IPS-NIHi7 (cell line): ENCODE data around the gene NSF.
"Not testable (repeated sequence)": the region's sequence is repeated elsewhere in the genome, so short reads cannot be mapped to it uniquely, and the experiment has no call there.

ENCODE experiments used
- DNase-seq: peaks from one replicate; pipeline ENCODE4 v3.0.0; 2012; ENCODE audit warnings: mixed read lengths; ENCODE audit errors: extremely low spot score

Gene NSF

GRCh38 chr17:46773676-46774075 is 183.2 kb downstream of the NSF start:
- no peak for DNase-seq

- no peak for DNase-seq
Observed at GRCh38 chr17:46774108-46774737, 183.8 kb downstream of the NSF start.

GRCh38 chr17:46776298-46777005 is 186.0 kb downstream of the NSF start:
- no peak for DNase-seq

- DNase-seq: no peak
Observed at GRCh38 chr17:46777943-46778915, 187.8 kb downstream of the NSF start.

- no peak for DNase-seq
Observed at GRCh38 chr17:46780003-46780373, 189.5 kb downstream of the NSF start.

- DNase-seq: peak; percentile 73
Observed at GRCh38 chr17:46782250-46782953, 191.9 kb downstream of the NSF start.

- DNase-seq: no peak
Observed at GRCh38 chr17:46783031-46783593, 192.6 kb downstream of the NSF start.

GRCh38 chr17:46785696-46786095 is 195.2 kb downstream of the NSF start:
- peak; percentile 64 for DNase-seq

- no peak for DNase-seq
Observed at GRCh38 chr17:46787478-46787877, 197.0 kb downstream of the NSF start.

- DNase-seq: no peak
Observed at GRCh38 chr17:46788300-46788699, 197.8 kb downstream of the NSF start.

- DNase-seq: no peak
Observed at GRCh38 chr17:46788796-46789195, 198.3 kb downstream of the NSF start.

- DNase-seq: no peak
Observed at GRCh38 chr17:46789610-46790009, 199.1 kb downstream of the NSF start.

- no peak for DNase-seq
Observed at GRCh38 chr17:46790216-46790615, 199.7 kb downstream of the NSF start.

- no peak for DNase-seq
Observed at GRCh38 chr17:46791531-46791930, 201.1 kb downstream of the NSF start.

- no peak for DNase-seq
Observed at GRCh38 chr17:46792071-46792470, 201.6 kb downstream of the NSF start.

GRCh38 chr17:46793023-46793422 is 202.6 kb downstream of the NSF start:
- DNase-seq: not testable (repeated sequence)

GRCh38 chr17:46793541-46793940 is 203.1 kb downstream of the NSF start:
- DNase-seq: no peak

- no peak for DNase-seq
Observed at GRCh38 chr17:46794318-46794717, 203.8 kb downstream of the NSF start.

- no peak for DNase-seq
Observed at GRCh38 chr17:46795379-46795952, 205.0 kb downstream of the NSF start.

- DNase-seq: no peak
Observed at GRCh38 chr17:46796084-46796483, 205.6 kb downstream of the NSF start.

GRCh38 chr17:46796524-46796923 is 206.1 kb downstream of the NSF start:
- no peak for DNase-seq
